SK-N-SH treated with all-trans-retinoic acid at 6 μM for 48 hours (cell line): Measurements from ENCODE around the gene AHCYL2.

Experiments used
- ARNTL ChIP-seq: fragments of 450-650 bp; formaldehyde crosslinking; IDR thresholded peaks from 2 replicates; pipeline ENCODE4 v1.5.0; 2020; ENCODE audit warnings: low read depth, mild to moderate bottlenecking, moderate library complexity, borderline replicate concordance
- CREB5 ChIP-seq: fragments of 250-450 bp; sonication (Bioruptor Pico); IDR thresholded peaks from 2 replicates; pipeline ENCODE4 v1.5.1; 2020; ENCODE audit warnings: low read depth, mild to moderate bottlenecking, moderate library complexity
- POU6F1 ChIP-seq: fragments of 250-450 bp; sonication (Bioruptor Pico); IDR thresholded peaks from 2 replicates; pipeline ENCODE4 v1.8.0; 2021; ENCODE audit warnings: low read depth, mild to moderate bottlenecking, moderate library complexity, borderline replicate concordance
- PPARA ChIP-seq: fragments of 250-450 bp; sonication (Bioruptor Pico); IDR thresholded peaks from 2 replicates; pipeline ENCODE4 v1.5.0; 2020; ENCODE audit warnings: mild to moderate bottlenecking, borderline replicate concordance
- ZC3H10 ChIP-seq: fragments of 250-450 bp; sonication (Bioruptor Pico); IDR thresholded peaks from 2 replicates; pipeline ENCODE4 v1.5.1; 2021; ENCODE audit warnings: mild to moderate bottlenecking, moderate library complexity
- ZFP30 ChIP-seq: fragments of 450-650 bp; formaldehyde crosslinking; IDR thresholded peaks from 2 replicates; pipeline ENCODE4 v1.5.0; 2022; ENCODE audit warnings: mild to moderate bottlenecking, moderate library complexity
- ZNF8 ChIP-seq: fragments of 450-650 bp; formaldehyde crosslinking; IDR thresholded peaks from 2 replicates; pipeline ENCODE4 v1.5.0; 2020; ENCODE audit warnings: mild to moderate bottlenecking, moderate library complexity

DNA sequence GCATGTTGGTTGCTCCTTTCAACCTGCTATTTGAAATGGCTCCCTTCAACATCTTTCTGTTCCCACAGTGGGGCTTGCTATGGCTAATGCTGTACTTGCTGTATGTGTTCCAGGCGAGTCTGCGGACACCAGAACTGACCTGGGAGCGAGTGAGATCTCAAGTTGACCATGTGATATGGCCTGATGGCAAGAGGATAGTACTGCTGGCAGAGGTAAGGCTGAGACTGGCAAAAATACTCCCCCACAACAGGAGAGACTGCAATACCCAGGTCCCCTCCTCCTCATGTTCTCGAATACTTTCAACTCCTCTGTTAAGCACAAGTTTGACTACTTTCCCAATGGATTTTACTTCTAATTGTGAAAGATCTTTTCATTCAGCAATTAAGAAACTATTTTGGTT lies 197.9 kb downstream of the AHCYL2 start:
- TF ChIP-seq POU6F1 (CRISPR knock-in tag), result no peak
- TF ChIP-seq ARNTL (CRISPR knock-in tag), result no peak
- no peak for TF ChIP-seq CREB5 (CRISPR knock-in tag)
- TF ChIP-seq PPARA (CRISPR knock-in tag), result no peak
- TF ChIP-seq ZFP30 (CRISPR knock-in tag), result no peak
- TF ChIP-seq ZNF8 (CRISPR knock-in tag), result no peak
- no peak for TF ChIP-seq ZC3H10 (CRISPR knock-in tag)
